Smooth muscle cell (in vitro differentiated cells): Measurements from ENCODE around the gene HOXC5. TPM values are rescaled to one million over a fixed set of nuclear protein-coding genes. Genes with fewer than 3 reads are reported as not detected.
"Not testable (repeated sequence)": the region's sequence is repeated elsewhere in the genome, so short reads cannot be mapped to it uniquely, and the experiment has no call there.

Source experiments
- DNase-seq: peaks from one replicate; lab custom pipeline; 2025; ENCODE audit not compliant: unreplicated experiment; lab: John Stamatoyannopoulos, UW
- H2AFZ ChIP-seq: fragments of 200-600 bp; sonication (generic); 2 replicates; pipeline ENCODE4 v1.6.0; 2016; ENCODE audit warnings: antibody characterized with exemption, low read depth, mild to moderate bottlenecking
- H3F3A ChIP-seq: fragments of 200-600 bp; sonication (generic); 2 replicates; pipeline ENCODE4 v1.6.0; 2017; ENCODE audit warnings: antibody characterized with exemption, low read depth
- H3K27ac ChIP-seq: fragments of 200-600 bp; sonication (generic); 2 replicates; pipeline ENCODE4 v1.5.1; 2016; ENCODE audit warnings: low read depth, mild to moderate bottlenecking
- H3K27me3 ChIP-seq: fragments of 200-600 bp; sonication (generic); 2 replicates; pipeline ENCODE4 v1.6.1; 2016; ENCODE audit warnings: low read depth, mild to moderate bottlenecking
- H3K36me3 ChIP-seq: fragments of 200-600 bp; sonication (generic); 2 replicates; pipeline ENCODE4 v1.5.1; 2016; ENCODE audit warnings: low read depth
- H3K4me1 ChIP-seq: fragments of 200-600 bp; sonication (generic); 2 replicates; pipeline ENCODE4 v1.5.1; 2016; ENCODE audit warnings: low read depth
- H3K4me2 ChIP-seq: fragments of 200-600 bp; sonication (generic); 2 replicates; pipeline ENCODE4 v1.6.0; 2016; ENCODE audit warnings: mild to moderate bottlenecking
- H3K4me3 ChIP-seq: fragments of 200-600 bp; sonication (generic); 2 replicates; pipeline ENCODE4 v1.5.1; 2016; ENCODE audit warnings: mild to moderate bottlenecking
- H3K79me2 ChIP-seq: fragments of 200-600 bp; sonication (generic); 2 replicates; pipeline ENCODE4 v1.6.0; 2016; ENCODE audit warnings: low read depth, mild to moderate bottlenecking
- H3K9ac ChIP-seq: fragments of 200-600 bp; sonication (generic); 2 replicates; pipeline ENCODE4 v1.6.0; 2016; ENCODE audit warnings: low read depth
- H3K9me3 ChIP-seq: fragments of 200-600 bp; sonication (generic); replicated peaks from 2 replicates; pipeline ENCODE4 v1.5.1; 2016; ENCODE audit warnings: low read depth
- H4K20me1 ChIP-seq: fragments of 200-600 bp; sonication (generic); 2 replicates; pipeline ENCODE4 v1.6.0; 2016; ENCODE audit warnings: low read depth
- CTCF ChIP-seq: fragments of 200-600 bp; sonication (generic); IDR thresholded peaks from 2 replicates; pipeline ENCODE4 v1.5.1; 2017; ENCODE audit warnings: borderline replicate concordance, mild to moderate bottlenecking, antibody characterized with exemption; ENCODE audit not compliant: insufficient read depth, poor library complexity, severe bottlenecking
- WGBS: methylation state at CpG from one replicate; pipeline ENCODE4 v1.1.7; 2016; ENCODE audit warnings: low lambda C conversion rate; 5-methylcytosine and 5-hydroxymethylcytosine counted together
- polyA plus RNA-seq: library from polyadenylated mRNA; unstranded; fragments of >200 nt; fragmentation: Nextera tagmentation; extraction: Ambion mirVana; gene quantifications from 2 replicates; pipeline ENCODE4 v1.2.1, GENCODE V29; 2016
- total RNA-seq: library from RNA; depleted of rRNA; stranded (reverse); fragments of >200 nt; gene quantifications from 2 replicates; pipeline ENCODE4 v1.2.3, GENCODE V29; 2014

The HOXC5 gene
- total and polyA plus RNA-seq, 2 experiments from 2014 or later: 0.54 to 1.3 TPM

GRCh38 chr12:54074308-54074707 lies 41.5 kb downstream of the HOXC5 start:
- Histone ChIP-seq H3K9me3 (no peaks in the 10 kb centered on the region), H2AFZ (no peak overlapping the region), H3K9ac (no peak overlapping the region), H3K4me3 (no peak overlapping the region), H3K4me2 (no peak overlapping the region), H3K27me3 (peaks cover 97% of the 10 kb centered on the region), H3F3A (no peaks in the 10 kb centered on the region), H4K20me1 (no peaks in the 10 kb centered on the region), H3K4me1 (no peaks in the 10 kb centered on the region), H3K79me2 (no peaks in the 10 kb centered on the region), H3K36me3 (no peaks in the 10 kb centered on the region), H3K27ac (no peak overlapping the region)
- no peak for TF ChIP-seq CTCF
- WGBS: 68% methylated on average over 6 of the region's 6 CpGs
- no peak for DNase-seq

- WGBS: 32% methylated on average over 6 of the region's 6 CpGs
- no peak for DNase-seq
- no peak for TF ChIP-seq CTCF
Observed at GRCh38 chr12:54075409-54075808, 42.6 kb downstream of the HOXC5 start.

GRCh38 chr12:54075974-54076373 lies 43.1 kb downstream of the HOXC5 start:
- Histone ChIP-seq H4K20me1 (no peaks in the 10 kb centered on the region), H3K79me2 (no peaks in the 10 kb centered on the region), H3K9ac (no peak overlapping the region), H3K36me3 (no peaks in the 10 kb centered on the region), H2AFZ (no peak overlapping the region), H3K4me1 (no peaks in the 10 kb centered on the region), H3F3A (no peaks in the 10 kb centered on the region), H3K4me3 (no peak overlapping the region), H3K27ac (no peak overlapping the region), H3K9me3 (no peaks in the 10 kb centered on the region), H3K4me2 (no peak overlapping the region), H3K27me3 (peaks cover 97% of the 10 kb centered on the region)
- no peak for DNase-seq
- TF ChIP-seq CTCF: no peak

More at GRCh38 chr12:54075409-54075808, 42.6 kb downstream of the HOXC5 start:
- no peaks in the 10 kb centered on the region for H3F3A ChIP-seq
- H3K4me3 ChIP-seq: no peak overlapping the region
- H3K9ac ChIP-seq: no peak overlapping the region
- H3K36me3 ChIP-seq: no peaks in the 10 kb centered on the region
- no peaks in the 10 kb centered on the region for H4K20me1 ChIP-seq
- no peaks in the 10 kb centered on the region for H3K79me2 ChIP-seq
- no peaks in the 10 kb centered on the region for H3K9me3 ChIP-seq
- H3K27ac ChIP-seq: no peak overlapping the region
- H3K4me2 ChIP-seq: no peak overlapping the region
- peaks cover 97% of the 10 kb centered on the region for H3K27me3 ChIP-seq
- H2AFZ ChIP-seq: no peak overlapping the region
- H3K4me1 ChIP-seq: no peaks in the 10 kb centered on the region

- 41% methylated on average over 10 of the region's 10 CpGs for WGBS
- peaks cover 97% of the 10 kb centered on the region for H3K27me3 ChIP-seq
- H3K4me1 ChIP-seq, H3K27ac ChIP-seq, H3K9me3 ChIP-seq, H3K79me2 ChIP-seq, H3F3A ChIP-seq, H3K4me3 ChIP-seq, DNase-seq, H4K20me1 ChIP-seq, H2AFZ ChIP-seq, H3K9ac ChIP-seq, H3K36me3 ChIP-seq, H3K4me2 ChIP-seq: not testable (repeated sequence)
Observed at GRCh38 chr12:54077843-54078242, 45.0 kb downstream of the HOXC5 start.

GRCh38 chr12:54079115-54079514 lies 46.3 kb downstream of the HOXC5 start:
- not testable (repeated sequence) for H3K36me3 ChIP-seq, H3K4me2 ChIP-seq, H3K79me2 ChIP-seq, H2AFZ ChIP-seq, H3K9ac ChIP-seq, H4K20me1 ChIP-seq, H3F3A ChIP-seq, H3K27ac ChIP-seq, H3K4me1 ChIP-seq, H3K4me3 ChIP-seq, DNase-seq, H3K9me3 ChIP-seq
- peaks cover 96% of the 10 kb centered on the region for H3K27me3 ChIP-seq
- WGBS: 30% methylated on average over 9 of the region's 9 CpGs

GRCh38 chr12:54080008-54080924 lies 47.4 kb downstream of the HOXC5 start:
- not testable (repeated sequence) for H4K20me1 ChIP-seq, H3K9me3 ChIP-seq, H3K36me3 ChIP-seq, H3K9ac ChIP-seq, H2AFZ ChIP-seq, DNase-seq, H3K4me3 ChIP-seq, H3F3A ChIP-seq, H3K4me2 ChIP-seq, H3K79me2 ChIP-seq, H3K27ac ChIP-seq, H3K4me1 ChIP-seq
- H3K27me3 ChIP-seq: peaks cover 97% of the 10 kb centered on the region
- WGBS: 17% methylated on average over 19 of the region's 19 CpGs
